Measurements from ENCODE around the gene RAMP2.
"Not testable (repeated sequence)": the region's sequence is repeated elsewhere in the genome, so short reads cannot be mapped to it uniquely, and the experiment has no call there.

Gene RAMP2

DNA sequence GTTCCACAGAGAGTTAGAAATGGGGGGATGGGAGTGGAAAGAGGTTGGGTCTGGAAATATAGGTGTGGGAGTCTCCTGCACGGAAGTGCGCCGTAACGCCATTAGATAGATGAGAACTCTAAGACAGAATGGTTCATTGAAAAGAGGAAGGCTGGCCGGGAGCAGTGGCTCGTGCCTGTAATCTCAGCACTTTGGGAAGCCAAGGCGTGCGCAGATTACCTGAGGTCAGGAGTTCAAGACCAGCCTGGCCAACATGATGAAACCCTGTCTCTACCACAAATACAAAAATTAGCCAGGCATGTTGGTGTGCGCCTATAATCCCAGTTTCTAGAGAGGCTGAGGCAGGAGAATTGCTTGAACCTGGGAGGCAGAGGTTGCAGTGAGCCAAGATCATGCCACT is 7.0 kb downstream of the RAMP2 start:
- DNase-seq (ENCODE audit: low read depth in 2 of 2), result not testable (repeated sequence)

DNA sequence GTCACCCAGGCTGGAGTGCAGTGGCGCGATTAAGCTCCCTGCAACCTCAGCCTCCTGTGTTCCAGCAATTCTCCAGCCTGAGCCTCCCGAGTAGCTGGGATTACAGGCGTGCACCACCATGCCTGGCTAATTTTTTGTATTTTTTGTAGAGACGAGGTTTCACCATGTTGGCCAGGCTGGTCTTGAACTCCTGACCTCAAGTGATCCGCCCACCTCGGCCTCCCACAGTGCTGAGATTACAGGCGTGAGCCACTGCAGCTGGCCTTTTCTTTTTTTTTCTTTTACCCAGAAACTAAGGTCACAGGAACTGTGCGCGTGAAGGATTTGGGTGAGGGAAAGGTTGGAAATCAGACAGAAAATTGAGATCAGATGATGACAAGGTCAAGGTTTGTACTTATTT is 8.9 kb downstream of the RAMP2 start:
- not testable (repeated sequence) for DNase-seq (ENCODE audit: low read depth in 2 of 2)

DNA sequence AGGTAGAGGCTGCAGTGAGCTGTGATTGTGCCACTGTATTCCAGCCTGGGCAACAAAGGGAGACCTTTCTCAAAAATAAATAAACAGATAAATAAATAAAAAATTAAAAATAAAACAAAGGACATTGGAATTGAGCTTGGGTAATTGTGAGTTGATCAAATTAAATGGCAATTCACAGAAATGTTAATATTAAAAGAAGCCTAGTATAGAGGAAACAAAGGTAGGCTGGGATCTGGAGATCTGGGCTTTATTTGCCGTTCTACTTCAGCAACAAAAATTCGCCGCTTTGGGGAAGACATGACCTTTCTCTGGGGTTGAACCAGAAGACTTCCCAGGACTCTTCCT is 11.9 kb downstream of the RAMP2 start:
- no peak for DNase-seq (ENCODE audit: low read depth in 2 of 2)

- DNase-seq (ENCODE audit: low read depth in 2 of 2), result peak; percentile 55 to 68
Measured at GRCh38 chr17:42773290-42774035, 12.4 kb downstream of the RAMP2 start, which contains the start of gene VPS25. VPS25 (plus strand) TSS chr17:42773449; CDS start chr17:42773476, 27 bp downstream.

DNA sequence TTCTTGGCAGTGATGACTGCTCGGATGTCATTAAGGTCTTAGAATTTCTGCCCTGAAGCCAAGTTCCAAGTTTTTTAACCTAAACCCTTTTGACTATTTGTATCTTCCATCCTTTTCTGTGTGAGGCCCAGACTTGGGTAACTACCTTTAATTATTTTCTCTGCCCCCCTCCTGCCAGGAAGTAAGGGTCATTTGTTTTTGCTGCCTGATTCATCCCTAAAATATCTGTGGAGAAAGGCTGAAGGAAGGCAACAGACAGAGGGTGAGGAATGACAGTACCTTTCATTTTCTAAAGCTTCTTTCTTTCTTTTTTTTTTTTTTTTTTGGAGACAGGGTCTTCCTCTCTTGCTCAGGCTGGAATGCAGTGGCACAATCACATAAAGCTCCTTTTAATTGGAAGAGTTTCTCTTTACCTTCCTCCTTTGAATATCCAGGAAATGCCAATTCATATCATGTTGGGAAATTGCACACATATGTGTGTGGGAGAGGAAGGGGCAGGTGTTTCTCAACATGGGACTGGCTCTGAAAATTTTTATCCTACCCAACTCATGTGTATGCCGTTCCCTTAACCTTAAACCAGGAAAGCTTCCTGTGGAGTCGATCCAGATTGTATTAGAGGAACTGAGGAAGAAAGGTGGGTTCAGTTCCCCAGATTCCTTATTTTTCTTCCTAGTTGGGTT is 13.2 kb downstream of the RAMP2 start:
- no peak for DNase-seq (ENCODE audit: low read depth in 2 of 2)

GRCh38 chr17:42775534-42776098 is 14.6 kb downstream of the RAMP2 start:
- no peak for DNase-seq (ENCODE audit: low read depth in 2 of 2)

- DNase-seq (ENCODE audit: low read depth in 2 of 2), result no peak
Measured at GRCh38 chr17:42778570-42778969, 17.5 kb downstream of the RAMP2 start.

GRCh38 chr17:42779304-42779935 is 18.4 kb downstream of the RAMP2 start:
- no peak for DNase-seq (ENCODE audit: low read depth in 2 of 2)

GRCh38 chr17:42779936-42780850 is 19.2 kb downstream of the RAMP2 start, which contains the start of gene WNK4:
WNK4 (plus strand) TSS chr17:42780610; CDS start chr17:42780699, 89 bp downstream.
- no peak for DNase-seq (ENCODE audit: low read depth in 2 of 2)

GRCh38 chr17:42780851-42781638 is 20.0 kb downstream of the RAMP2 start:
- no peak for DNase-seq (ENCODE audit: low read depth in 2 of 2)

DNA sequence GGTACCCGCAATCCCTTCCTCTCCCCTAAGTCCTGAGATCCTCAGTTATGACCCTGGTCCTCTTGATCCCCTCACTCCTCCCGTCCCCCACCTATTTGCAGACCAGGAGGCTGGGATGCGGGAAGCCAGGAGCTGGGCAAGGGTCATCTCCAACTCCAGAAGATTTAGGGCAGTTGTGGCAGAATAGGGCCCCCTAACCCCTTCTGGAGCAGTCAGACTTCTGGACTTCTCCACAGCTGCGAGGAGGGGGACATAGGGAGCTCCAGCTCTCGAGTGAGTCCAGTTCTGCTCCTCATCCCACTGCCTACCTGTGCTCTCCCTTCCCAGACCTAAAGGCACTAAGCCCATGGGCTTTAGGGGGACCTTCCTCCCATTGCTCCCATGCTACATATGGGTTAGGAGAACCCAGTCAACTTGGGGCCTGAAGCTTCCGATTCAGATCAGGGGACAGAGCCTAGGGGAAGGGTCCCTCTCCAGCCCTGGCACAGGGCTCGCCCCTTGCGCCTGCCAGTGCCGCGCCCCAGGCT is 20.7 kb downstream of the RAMP2 start:
- DNase-seq (ENCODE audit: low read depth in 2 of 2), result no peak

- no peak for DNase-seq (ENCODE audit: low read depth in 2 of 2)
Measured at GRCh38 chr17:42782166-42783061, 21.4 kb downstream of the RAMP2 start.

GRCh38 chr17:42783062-42783790 is 22.2 kb downstream of the RAMP2 start:
- DNase-seq (ENCODE audit: low read depth in 2 of 2), result no peak

GRCh38 chr17:42783791-42784138 is 22.7 kb downstream of the RAMP2 start:
- DNase-seq (ENCODE audit: low read depth in 2 of 2), result no peak

DNA sequence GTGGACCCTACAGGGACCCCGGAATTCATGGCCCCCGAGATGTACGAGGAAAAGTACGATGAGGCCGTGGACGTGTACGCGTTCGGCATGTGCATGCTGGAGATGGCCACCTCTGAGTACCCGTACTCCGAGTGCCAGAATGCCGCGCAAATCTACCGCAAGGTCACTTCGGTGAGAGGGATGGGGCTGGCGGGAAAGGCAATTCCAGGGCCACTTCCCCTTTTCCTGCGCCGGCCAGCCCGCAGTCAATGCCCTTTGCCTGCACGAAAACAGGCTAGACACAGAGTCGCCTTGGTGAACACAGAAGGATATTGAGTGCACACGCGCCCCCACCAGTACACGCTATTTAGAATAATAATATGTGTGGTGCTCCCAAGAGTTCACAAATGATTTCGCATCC is 23.4 kb downstream of the RAMP2 start:
- no peak for DNase-seq (ENCODE audit: low read depth in 2 of 2)

GRCh38 chr17:42784811-42785592 is 24.0 kb downstream of the RAMP2 start:
- peak in 1 of 2 donors; percentile 46 for DNase-seq (ENCODE audit: low read depth in 2 of 2)

- DNase-seq (ENCODE audit: low read depth in 2 of 2), result no peak
Measured at GRCh38 chr17:42787266-42787665, 26.2 kb downstream of the RAMP2 start.

- DNase-seq (ENCODE audit: low read depth in 2 of 2), result no peak
Measured at GRCh38 chr17:42791948-42792347, 30.9 kb downstream of the RAMP2 start.

Data from stimulated activated CD8-positive, alpha-beta memory T cell treated with anti-CD3 and anti-CD28 coated beads, Interleukin-7, amount 100 ng/mL, for 4 hours (primary cell).